PC-9 (cell line): Measurements from ENCODE around the gene KIAA1217.

Experiments
- CTCF ChIP-seq: fragments of 200-600 bp; sonication (generic); conservative IDR thresholded peaks from 2 replicates; pipeline ENCODE4 v1.6.1; 2017; ENCODE audit warnings: mixed run types, antibody characterized with exemption, mild to moderate bottlenecking, moderate library complexity
- EZH2 ChIP-seq: fragments of 200-600 bp; sonication (generic); IDR thresholded peaks from 2 replicates; pipeline ENCODE4 v1.8.0; 2017; ENCODE audit warnings: antibody characterized with exemption, low read depth

GRCh38 chr10:24242562-24242961, 33.6 kb downstream of the KIAA1217 start:
- TF ChIP-seq EZH2 (no peak), CTCF (no peak)
